ENCODE results near the gene PDCD4. TPM values are rescaled to one million over a fixed set of nuclear protein-coding genes. Genes with fewer than 3 reads are reported as not detected.
"Not testable (repeated sequence)": the region's sequence is repeated elsewhere in the genome, so short reads cannot be mapped to it uniquely, and the experiment has no call there.

PDCD4 gene
- total and polyA plus RNA-seq, 9 donors: 55.1 to 214 (median 162) TPM

GRCh38 chr10:110900983-110901382 lies 29.3 kb downstream of the PDCD4 start:
- Histone ChIP-seq H3K27ac (ENCODE audit: low read length) (no peak overlapping the region), H3K4me3 (ENCODE audit: low read length) (no peak overlapping the region), H3K36me3 (ENCODE audit: control insufficient read depth, insufficient read depth, low read length) (peaks cover 24% of the 10 kb centered on the region), H3K9me3 (replicated peaks; ENCODE audit: control insufficient read depth, low read depth, low read length) (no peaks in the 10 kb centered on the region), H3K27me3 (ENCODE audit: control insufficient read depth, insufficient read depth, low read length) (no peaks in the 10 kb centered on the region), H3K4me1 (ENCODE audit: control insufficient read depth, insufficient read depth, low read length) (no peaks in the 10 kb centered on the region)
- no CpG with 5 or more reads among the region's 2 CpGs for WGBS (ENCODE audit: insufficient coverage)
- DNase-seq: no peak

DNA sequence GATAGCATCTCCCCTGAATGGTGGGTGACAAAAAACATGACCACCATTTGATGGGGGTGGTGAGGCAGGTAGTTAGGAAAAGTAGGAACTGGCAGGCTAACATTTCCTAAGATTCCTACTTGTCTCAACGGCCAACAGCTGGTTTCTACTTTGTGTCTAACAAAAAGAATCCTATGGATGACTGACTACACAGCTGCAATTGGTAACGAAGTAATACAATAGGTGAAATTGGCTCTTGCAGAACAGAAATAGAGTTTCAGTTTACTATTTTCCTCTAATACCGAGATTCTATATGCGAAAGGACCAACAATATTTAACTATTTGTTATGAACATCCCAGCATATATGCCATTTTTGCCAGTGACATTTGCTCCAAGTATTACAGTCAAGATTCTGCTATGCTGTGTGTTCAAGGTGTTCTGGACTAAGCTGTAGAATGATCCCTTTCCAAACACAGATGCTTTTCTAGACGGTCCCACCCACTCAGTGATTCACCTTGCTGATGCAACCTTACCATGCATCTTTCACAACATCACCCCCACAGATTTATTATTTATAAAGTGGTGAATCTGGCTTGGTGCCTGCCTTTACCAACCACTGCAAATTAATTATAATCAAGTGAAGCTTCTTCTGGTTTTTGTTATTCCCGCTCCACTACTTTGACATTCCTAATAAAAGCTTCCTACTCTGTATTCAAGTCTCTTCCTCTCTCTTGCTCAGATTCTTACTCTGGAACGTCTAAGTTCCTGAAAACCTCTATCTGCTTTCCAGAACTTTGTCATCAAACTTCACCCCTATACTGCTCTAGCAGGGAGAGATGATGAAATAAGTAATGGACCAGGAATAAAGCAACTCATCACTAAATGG lies 30.5 kb downstream of the PDCD4 start:
- Histone ChIP-seq H3K36me3 (ENCODE audit: control insufficient read depth, insufficient read depth, low read length) (peaks cover 18% of the 10 kb centered on the region), H3K4me1 (ENCODE audit: control insufficient read depth, insufficient read depth, low read length) (no peaks in the 10 kb centered on the region), H3K4me3 (ENCODE audit: low read length) (no peak overlapping the region), H3K9me3 (replicated peaks; ENCODE audit: control insufficient read depth, low read depth, low read length) (no peaks in the 10 kb centered on the region), H3K27ac (ENCODE audit: low read length) (no peak overlapping the region), H3K27me3 (ENCODE audit: control insufficient read depth, insufficient read depth, low read length) (no peaks in the 10 kb centered on the region)
- DNase-seq: no peak
- WGBS (ENCODE audit: insufficient coverage): 100% methylated on average over 1 of the region's 7 CpGs

GRCh38 chr10:110903280-110904278 lies 31.9 kb downstream of the PDCD4 start:
- Histone ChIP-seq H3K4me3 (ENCODE audit: low read length) (no peak overlapping the region), H3K36me3 (ENCODE audit: control insufficient read depth, insufficient read depth, low read length) (peaks cover 15% of the 10 kb centered on the region), H3K27me3 (ENCODE audit: control insufficient read depth, insufficient read depth, low read length) (no peaks in the 10 kb centered on the region), H3K4me1 (ENCODE audit: control insufficient read depth, insufficient read depth, low read length) (no peaks in the 10 kb centered on the region), H3K27ac (ENCODE audit: low read length) (no peak overlapping the region), H3K9me3 (replicated peaks; ENCODE audit: control insufficient read depth, low read depth, low read length) (no peaks in the 10 kb centered on the region)
- no CpG with 5 or more reads among the region's 3 CpGs for WGBS (ENCODE audit: insufficient coverage)
- DNase-seq: no peak

GRCh38 chr10:110910138-110910537 lies 38.4 kb downstream of the PDCD4 start:
- H3K27me3 ChIP-seq (ENCODE audit: control insufficient read depth, insufficient read depth, low read length): no peaks in the 10 kb centered on the region
- 72% methylated on average over 3 of the region's 4 CpGs for WGBS (ENCODE audit: insufficient coverage)

DNA sequence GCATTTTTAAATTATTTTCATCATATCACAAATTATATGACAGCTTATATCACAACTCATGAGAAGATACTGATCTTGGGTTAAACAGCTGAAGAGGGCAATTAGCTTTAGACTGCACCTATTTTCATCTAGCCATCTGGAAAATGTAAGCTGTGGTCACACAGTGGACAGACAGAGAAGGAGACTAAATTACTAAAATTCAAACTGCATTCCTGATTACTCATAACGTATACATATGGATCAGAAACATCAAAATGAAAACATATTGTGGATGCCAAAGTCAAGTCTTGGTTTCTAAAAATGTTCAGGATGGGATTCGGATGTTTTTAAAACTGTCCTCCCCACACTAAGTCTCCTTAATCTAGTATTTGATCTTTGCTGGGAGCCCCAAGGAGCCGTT lies 40.6 kb downstream of the PDCD4 start:
- Histone ChIP-seq H3K27ac (ENCODE audit: low read length) (no peak overlapping the region), H3K36me3 (ENCODE audit: control insufficient read depth, insufficient read depth, low read length) (no peaks in the 10 kb centered on the region), H3K27me3 (ENCODE audit: control insufficient read depth, insufficient read depth, low read length) (no peaks in the 10 kb centered on the region), H3K4me3 (ENCODE audit: low read length) (no peak overlapping the region), H3K9me3 (replicated peaks; ENCODE audit: control insufficient read depth, low read depth, low read length) (no peaks in the 10 kb centered on the region), H3K4me1 (ENCODE audit: control insufficient read depth, insufficient read depth, low read length) (no peaks in the 10 kb centered on the region)
- no peak for DNase-seq
- 86% methylated on average over 1 of the region's 3 CpGs for WGBS (ENCODE audit: insufficient coverage)

More at GRCh38 chr10:110910138-110910537, 38.4 kb downstream of the PDCD4 start:
- H3K27ac ChIP-seq (ENCODE audit: low read length): no peak overlapping the region
- H3K9me3 ChIP-seq (replicated peaks; ENCODE audit: control insufficient read depth, low read depth, low read length): no peaks in the 10 kb centered on the region
- H3K4me3 ChIP-seq (ENCODE audit: low read length): no peak overlapping the region
- peaks cover 3% of the 10 kb centered on the region for H3K36me3 ChIP-seq (ENCODE audit: control insufficient read depth, insufficient read depth, low read length)
- no peaks in the 10 kb centered on the region for H3K4me1 ChIP-seq (ENCODE audit: control insufficient read depth, insufficient read depth, low read length)
- DNase-seq: no peak

- Histone ChIP-seq H3K27me3 (ENCODE audit: control insufficient read depth, insufficient read depth, low read length) (no peaks in the 10 kb centered on the region), H3K36me3 (ENCODE audit: control insufficient read depth, insufficient read depth, low read length) (no peaks in the 10 kb centered on the region), H3K9me3 (replicated peaks; ENCODE audit: control insufficient read depth, low read depth, low read length) (no peaks in the 10 kb centered on the region), H3K4me1 (ENCODE audit: control insufficient read depth, insufficient read depth, low read length) (no peaks in the 10 kb centered on the region), H3K27ac (ENCODE audit: low read length) (no peak overlapping the region), H3K4me3 (ENCODE audit: low read length) (no peak overlapping the region)
- DNase-seq: no peak
- WGBS (ENCODE audit: insufficient coverage): 82% methylated on average over 2 of the region's 2 CpGs
Observed at GRCh38 chr10:110914431-110914830, 42.7 kb downstream of the PDCD4 start.

- 96% methylated on average over 5 of the region's 6 CpGs for WGBS (ENCODE audit: insufficient coverage)
- Histone ChIP-seq H3K9me3 (replicated peaks; ENCODE audit: control insufficient read depth, low read depth, low read length) (no peaks in the 10 kb centered on the region), H3K36me3 (ENCODE audit: control insufficient read depth, insufficient read depth, low read length) (no peaks in the 10 kb centered on the region), H3K27me3 (ENCODE audit: control insufficient read depth, insufficient read depth, low read length) (no peaks in the 10 kb centered on the region), H3K4me3 (ENCODE audit: low read length) (no peak overlapping the region), H3K4me1 (ENCODE audit: control insufficient read depth, insufficient read depth, low read length) (no peaks in the 10 kb centered on the region), H3K27ac (ENCODE audit: low read length) (no peak overlapping the region)
- DNase-seq: no peak
Observed at GRCh38 chr10:110915035-110915434, 43.3 kb downstream of the PDCD4 start.

DNA sequence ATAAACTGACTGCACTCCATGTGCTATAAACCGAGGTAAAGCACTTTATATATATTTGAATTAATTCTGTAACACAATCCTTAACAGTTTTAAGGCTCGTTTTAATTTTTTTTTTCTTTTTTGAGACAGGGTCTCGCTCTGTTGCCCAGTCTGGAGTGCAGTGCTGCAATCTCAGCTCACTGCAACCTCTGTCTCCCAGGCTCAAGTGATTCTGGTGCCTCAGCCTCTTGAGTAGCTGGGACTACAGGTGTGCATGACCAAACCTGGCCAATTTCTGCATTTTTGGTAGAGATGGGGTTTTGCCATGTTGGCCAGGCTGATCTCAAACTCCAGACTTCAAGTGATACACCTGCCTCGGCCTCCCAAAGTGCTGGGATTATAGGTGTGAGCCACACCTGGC lies 43.9 kb downstream of the PDCD4 start:
- not testable (repeated sequence) for H3K27me3 ChIP-seq (ENCODE audit: control insufficient read depth, insufficient read depth, low read length); H3K36me3 ChIP-seq (ENCODE audit: control insufficient read depth, insufficient read depth, low read length); DNase-seq; H3K9me3 ChIP-seq (replicated peaks; ENCODE audit: control insufficient read depth, low read depth, low read length); H3K27ac ChIP-seq (ENCODE audit: low read length); H3K4me1 ChIP-seq (ENCODE audit: control insufficient read depth, insufficient read depth, low read length); H3K4me3 ChIP-seq (ENCODE audit: low read length)
- WGBS (ENCODE audit: insufficient coverage): 100% methylated on average over 2 of the region's 4 CpGs

GRCh38 chr10:110916554-110917346 lies 45.0 kb downstream of the PDCD4 start:
- Histone ChIP-seq H3K27me3 (ENCODE audit: control insufficient read depth, insufficient read depth, low read length) (no peaks in the 10 kb centered on the region), H3K4me3 (ENCODE audit: low read length) (no peak overlapping the region), H3K4me1 (ENCODE audit: control insufficient read depth, insufficient read depth, low read length) (no peaks in the 10 kb centered on the region), H3K27ac (ENCODE audit: low read length) (no peak overlapping the region), H3K9me3 (replicated peaks; ENCODE audit: control insufficient read depth, low read depth, low read length) (no peaks in the 10 kb centered on the region), H3K36me3 (ENCODE audit: control insufficient read depth, insufficient read depth, low read length) (no peaks in the 10 kb centered on the region)
- DNase-seq: no peak
- WGBS (ENCODE audit: insufficient coverage): no CpG with 5 or more reads among the region's 3 CpGs

All from muscle of leg (tissue), 11 donors.